AG09319 (cell line): ENCODE measurements around the gene SFMBT2.

ENCODE experiments used
- DNase-seq: peaks from one replicate; pipeline ENCODE4 v3.0.0-alpha.2; 2010; ENCODE audit warnings: low read depth; ENCODE audit errors: extremely low read depth
- TF ChIP-seq, protein P1 (sequence below): IDR thresholded peaks from 2 replicates; pipeline ENCODE4 v1.5.1; 2011; ENCODE audit warnings: low read depth, mild to moderate bottlenecking, inconsistent platforms, low read length, moderate library complexity

SFMBT2 gene

DNA sequence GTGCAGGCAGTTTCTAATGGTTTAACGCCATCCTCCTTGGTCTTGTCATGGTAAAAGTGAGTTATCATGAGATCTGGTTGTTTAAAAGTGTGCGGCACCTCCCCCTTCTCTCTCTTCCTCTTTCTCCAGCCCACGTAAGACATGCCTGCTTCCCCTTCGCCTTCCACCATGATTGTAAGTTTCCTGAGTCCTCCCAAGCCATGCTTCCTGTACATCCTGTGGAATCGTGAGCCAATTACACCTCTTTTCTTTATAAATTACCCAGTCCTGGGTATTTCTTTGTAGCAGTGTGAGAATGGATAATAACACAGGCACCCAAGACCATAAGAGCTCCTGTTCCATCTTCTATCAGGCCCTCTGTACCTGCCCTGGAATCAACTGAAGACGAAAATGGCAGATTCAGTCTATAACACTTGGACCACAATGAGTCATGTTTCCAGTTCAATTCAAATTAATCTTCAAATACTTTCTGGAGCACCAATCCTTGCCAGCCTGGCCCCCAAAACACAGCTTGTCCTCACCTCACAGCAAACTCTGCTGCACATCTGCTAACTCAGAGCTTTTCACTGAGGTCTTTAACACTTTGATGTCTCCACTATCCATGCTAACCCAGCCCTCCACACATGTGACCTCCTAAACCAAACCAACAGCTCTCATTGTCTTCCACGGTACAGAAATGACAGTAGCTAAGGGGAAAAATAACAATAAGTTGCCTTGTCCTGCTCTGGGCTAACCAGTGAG lies 73.2 kb downstream of the SFMBT2 start:
- DNase-seq: no peak

DNA sequence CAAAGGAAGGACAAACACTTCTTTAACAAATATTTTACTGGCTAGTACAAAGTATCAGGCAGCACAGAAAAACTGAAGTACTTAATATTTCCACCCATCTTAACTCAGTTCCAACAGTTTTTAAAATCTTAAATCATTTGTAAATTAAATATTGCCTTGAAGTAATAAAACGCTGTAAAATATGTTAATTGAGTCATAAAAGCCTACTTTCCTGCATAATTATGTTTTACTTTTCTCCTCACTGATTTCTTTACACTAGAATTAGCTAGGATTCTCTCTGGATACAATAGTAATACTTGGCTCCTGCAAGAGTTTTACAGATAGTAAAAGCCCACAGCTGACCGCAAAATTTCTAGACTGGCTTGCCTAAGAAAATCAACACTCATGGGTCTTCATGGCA lies 74.9 kb downstream of the SFMBT2 start:
- no peak for DNase-seq

More for the DNA sequence above, 73.2 kb downstream of the SFMBT2 start:
- TF ChIP-seq, protein P1, sequence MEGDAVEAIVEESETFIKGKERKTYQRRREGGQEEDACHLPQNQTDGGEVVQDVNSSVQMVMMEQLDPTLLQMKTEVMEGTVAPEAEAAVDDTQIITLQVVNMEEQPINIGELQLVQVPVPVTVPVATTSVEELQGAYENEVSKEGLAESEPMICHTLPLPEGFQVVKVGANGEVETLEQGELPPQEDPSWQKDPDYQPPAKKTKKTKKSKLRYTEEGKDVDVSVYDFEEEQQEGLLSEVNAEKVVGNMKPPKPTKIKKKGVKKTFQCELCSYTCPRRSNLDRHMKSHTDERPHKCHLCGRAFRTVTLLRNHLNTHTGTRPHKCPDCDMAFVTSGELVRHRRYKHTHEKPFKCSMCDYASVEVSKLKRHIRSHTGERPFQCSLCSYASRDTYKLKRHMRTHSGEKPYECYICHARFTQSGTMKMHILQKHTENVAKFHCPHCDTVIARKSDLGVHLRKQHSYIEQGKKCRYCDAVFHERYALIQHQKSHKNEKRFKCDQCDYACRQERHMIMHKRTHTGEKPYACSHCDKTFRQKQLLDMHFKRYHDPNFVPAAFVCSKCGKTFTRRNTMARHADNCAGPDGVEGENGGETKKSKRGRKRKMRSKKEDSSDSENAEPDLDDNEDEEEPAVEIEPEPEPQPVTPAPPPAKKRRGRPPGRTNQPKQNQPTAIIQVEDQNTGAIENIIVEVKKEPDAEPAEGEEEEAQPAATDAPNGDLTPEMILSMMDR: no peak

DNA sequence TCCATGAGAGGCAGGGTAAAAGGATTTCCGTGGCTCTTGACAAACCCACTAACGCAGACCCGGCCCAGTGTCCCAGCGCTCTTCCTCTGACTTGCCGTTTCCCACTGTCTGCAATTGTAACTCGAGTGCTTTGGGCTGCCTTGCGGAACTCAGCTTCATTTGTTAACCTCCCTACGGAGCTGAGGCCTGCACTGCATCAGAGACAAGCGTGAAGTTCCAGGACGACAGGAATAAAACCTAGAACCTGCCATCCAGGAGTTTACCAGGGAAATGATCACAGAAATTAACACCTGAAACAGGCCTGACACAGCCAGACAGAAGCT lies 76.2 kb downstream of the SFMBT2 start:
- TF ChIP-seq, protein P1: no peak
- no peak for DNase-seq

More for the DNA sequence above, 74.9 kb downstream of the SFMBT2 start:
- TF ChIP-seq, protein P1: no peak

DNA sequence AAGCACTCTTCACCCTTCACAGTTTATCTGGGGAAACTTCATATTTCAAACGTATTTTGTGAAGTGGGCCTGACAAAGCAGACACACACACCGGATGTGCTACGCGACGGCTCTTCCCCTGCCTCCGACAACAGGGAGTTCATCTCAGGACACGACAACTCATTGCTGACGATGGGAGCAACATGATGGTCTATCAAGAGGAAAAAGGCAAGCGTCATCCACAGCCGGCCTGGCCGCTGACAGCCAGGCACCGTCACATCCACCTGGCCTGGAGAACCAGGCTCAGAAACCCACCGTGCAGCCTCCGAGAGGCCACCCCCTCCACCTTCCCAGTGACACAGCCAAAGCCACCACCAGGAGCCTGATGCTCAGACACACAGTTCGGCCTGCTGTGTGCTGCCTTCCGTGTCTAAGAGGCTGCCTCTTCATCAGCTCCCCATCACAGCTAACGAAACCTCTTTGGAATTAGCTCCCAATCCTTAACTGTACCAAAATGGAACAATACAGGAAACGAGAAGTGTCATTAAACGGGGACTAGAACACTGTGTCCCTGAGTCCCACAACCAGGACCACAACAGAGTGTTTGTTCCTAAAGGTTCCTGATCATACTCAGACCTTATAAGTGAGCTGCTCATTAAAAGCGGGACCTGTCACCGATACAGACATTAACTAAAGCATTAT lies 76.7 kb downstream of the SFMBT2 start:
- TF ChIP-seq, protein P1: no peak
- no peak for DNase-seq

DNA sequence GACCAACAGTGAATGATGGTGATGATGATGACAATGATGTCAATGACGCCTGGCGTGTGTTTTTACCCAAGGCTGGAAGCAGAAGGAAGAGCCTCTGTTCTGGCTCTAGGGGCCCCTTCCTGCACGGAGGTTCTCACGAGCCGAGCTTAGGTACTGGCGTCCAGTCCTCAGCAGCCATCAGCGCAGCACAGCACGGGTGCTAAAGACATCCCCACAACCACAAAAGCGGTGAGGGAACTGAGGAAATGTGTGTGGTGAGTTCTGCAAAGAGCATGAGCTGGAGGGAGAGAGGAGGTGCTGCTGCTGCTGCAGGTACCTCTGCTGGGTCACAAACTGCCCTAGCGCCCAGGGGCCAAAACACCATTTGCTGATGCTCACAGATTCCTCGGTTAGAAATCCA lies 81.6 kb downstream of the SFMBT2 start:
- no peak for DNase-seq
- TF ChIP-seq, protein P1: no peak

DNA sequence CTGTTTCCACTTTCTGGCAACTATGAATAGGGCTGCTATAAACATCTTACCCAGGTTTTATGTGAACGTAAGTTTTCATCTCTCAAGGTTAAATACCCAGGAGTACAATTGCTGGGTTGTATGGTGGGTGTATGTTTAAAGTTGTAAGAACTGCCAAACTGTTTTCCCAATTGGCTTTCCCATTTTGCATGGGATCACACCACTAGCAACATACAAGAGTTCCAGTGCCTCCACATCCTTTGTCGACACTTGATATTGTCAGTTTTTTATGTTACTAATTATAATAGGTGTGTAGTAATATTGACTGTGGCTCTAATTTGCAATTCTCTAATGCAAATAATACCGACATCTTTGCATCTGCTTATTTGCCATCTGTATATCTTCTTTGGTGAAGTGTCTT lies 82.9 kb downstream of the SFMBT2 start:
- TF ChIP-seq, protein P1: no peak
- no peak for DNase-seq

DNA sequence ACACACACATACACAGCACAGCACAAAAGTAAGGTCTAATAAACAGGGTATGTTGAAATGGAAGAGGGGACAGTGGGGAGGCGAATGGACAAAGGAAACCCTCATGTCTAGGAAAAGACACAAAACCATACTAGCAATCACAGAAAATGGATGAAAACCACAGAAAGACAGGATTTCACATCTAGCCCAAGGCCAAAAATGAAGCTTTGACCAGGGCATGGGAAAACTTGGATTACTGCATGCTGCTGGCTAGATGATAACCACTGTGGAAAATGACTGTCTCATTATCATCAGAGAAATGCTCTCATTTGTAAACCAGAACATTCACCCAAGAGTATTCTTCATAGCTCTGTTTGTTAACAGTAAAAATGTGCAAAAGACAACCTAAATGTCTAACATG lies 88.2 kb downstream of the SFMBT2 start:
- DNase-seq: no peak
- TF ChIP-seq, protein P1: no peak
